NCI-H526 treated with DMSO at 0.1 percent for 48 hours (cell line): ENCODE data around the gene FAF1.
"Not testable (repeated sequence)": the region's sequence is repeated elsewhere in the genome, so short reads cannot be mapped to it uniquely, and the experiment has no call there.

Experiments used
- DNase-seq: peaks from one replicate; lab custom pipeline; 2025; lab: John Stamatoyannopoulos, UW

The FAF1 gene

GRCh38 chr1:50907610-50908009 lies 52.5 kb downstream of the FAF1 start:
- not testable (repeated sequence) for DNase-seq

GRCh38 chr1:50906050-50906449 lies 54.0 kb downstream of the FAF1 start:
- DNase-seq, result not testable (repeated sequence)

- DNase-seq, result no peak
Measured at GRCh38 chr1:50902419-50902818, 57.6 kb downstream of the FAF1 start.

GRCh38 chr1:50901872-50902271 lies 58.2 kb downstream of the FAF1 start:
- no peak for DNase-seq

- DNase-seq, result no peak
Measured at GRCh38 chr1:50898773-50899172, 61.3 kb downstream of the FAF1 start.

- no peak for DNase-seq
Measured at GRCh38 chr1:50894340-50894739, 65.7 kb downstream of the FAF1 start.

- no peak for DNase-seq
Measured at GRCh38 chr1:50893466-50893865, 66.6 kb downstream of the FAF1 start.

GRCh38 chr1:50887555-50887954 lies 72.5 kb downstream of the FAF1 start:
- DNase-seq, result not testable (repeated sequence)

GRCh38 chr1:50880373-50880772 lies 79.7 kb downstream of the FAF1 start:
- no peak for DNase-seq

- no peak for DNase-seq
Measured at GRCh38 chr1:50879137-50879536, 80.9 kb downstream of the FAF1 start.

GRCh38 chr1:50878434-50878833 lies 81.6 kb downstream of the FAF1 start:
- no peak for DNase-seq

GRCh38 chr1:50877641-50878040 lies 82.4 kb downstream of the FAF1 start:
- no peak for DNase-seq

GRCh38 chr1:50873458-50874187 lies 86.4 kb downstream of the FAF1 start:
- peak; percentile 28 for DNase-seq

GRCh38 chr1:50864845-50865244 lies 95.2 kb downstream of the FAF1 start:
- not testable (repeated sequence) for DNase-seq

GRCh38 chr1:50861772-50862171 lies 98.3 kb downstream of the FAF1 start:
- DNase-seq, result no peak

GRCh38 chr1:50860702-50861101 lies 99.4 kb downstream of the FAF1 start:
- no peak for DNase-seq

GRCh38 chr1:50860256-50860655 lies 99.8 kb downstream of the FAF1 start:
- DNase-seq, result no peak

GRCh38 chr1:50859657-50860056 lies 100.4 kb downstream of the FAF1 start:
- DNase-seq, result no peak

GRCh38 chr1:50858761-50859160 lies 101.3 kb downstream of the FAF1 start:
- no peak for DNase-seq

- DNase-seq, result no peak
Measured at GRCh38 chr1:50857702-50858101, 102.4 kb downstream of the FAF1 start.

- DNase-seq, result no peak
Measured at GRCh38 chr1:50853325-50853724, 106.7 kb downstream of the FAF1 start.

- DNase-seq, result no peak
Measured at GRCh38 chr1:50852889-50853288, 107.2 kb downstream of the FAF1 start.

GRCh38 chr1:50851466-50851865 lies 108.6 kb downstream of the FAF1 start:
- DNase-seq, result no peak

GRCh38 chr1:50851034-50851433 lies 109.0 kb downstream of the FAF1 start:
- DNase-seq, result no peak
